Activated T-helper 1 cell treated with anti-CD3 and anti-CD28 coated beads, Interleukin-12 subunit alpha, Interleukin-12 subunit beta, Interleukin-2, Interleukin-4 antibody, amounts not matched to agents 30 ng/mL and 10 ng/mL and 1 ng/mL, durations not matched to agents 14 hours and 24 hours and 36 hours (primary cell): ENCODE results near the gene TMEM236. TPM values are rescaled to one million over a fixed set of nuclear protein-coding genes. Genes with fewer than 3 reads are reported as not detected.
"Not testable (repeated sequence)": the region's sequence is repeated elsewhere in the genome, so short reads cannot be mapped to it uniquely, and the experiment has no call there.

Experiments
- DNase-seq: peaks from one replicate; pipeline ENCODE4 v3.0.0; 2021; ENCODE audit warnings: low spot score
- H3K27ac Mint-ChIP-seq: one replicate; pipeline ENCODE4 v1.8.0; 2021; ENCODE audit warnings: mild to moderate bottlenecking, mixed read lengths
- H3K27me3 Mint-ChIP-seq: one replicate; pipeline ENCODE4 v1.8.0; 2022; ENCODE audit warnings: mild to moderate bottlenecking, moderate library complexity, mixed read lengths; ENCODE audit not compliant: insufficient read depth
- H3K36me3 Mint-ChIP-seq: one replicate; pipeline ENCODE4 v1.8.0; 2021; ENCODE audit warnings: low read depth, mixed read lengths
- H3K4me1 Mint-ChIP-seq: one replicate; pipeline ENCODE4 v1.8.0; 2021; ENCODE audit warnings: low read depth, mixed read lengths
- H3K4me3 Mint-ChIP-seq: one replicate; pipeline ENCODE4 v1.8.0; 2021; ENCODE audit warnings: mild to moderate bottlenecking, moderate library complexity, mixed read lengths
- H3K9me3 Mint-ChIP-seq: one replicate; pipeline ENCODE4 v1.8.0; 2021; ENCODE audit warnings: mixed read lengths
- intact Hi-C: fragments of 100-400 bp; cut with micrococcal nuclease; formaldehyde crosslinking; loops from one replicate; pipeline ENCODE4 v1.15.1; 2024
- total RNA-seq: library from RNA; stranded (reverse); gene quantifications from 2 replicates; pipeline ENCODE4 v1.2.3, GENCODE V29; 2022

TMEM236 gene, protein sequence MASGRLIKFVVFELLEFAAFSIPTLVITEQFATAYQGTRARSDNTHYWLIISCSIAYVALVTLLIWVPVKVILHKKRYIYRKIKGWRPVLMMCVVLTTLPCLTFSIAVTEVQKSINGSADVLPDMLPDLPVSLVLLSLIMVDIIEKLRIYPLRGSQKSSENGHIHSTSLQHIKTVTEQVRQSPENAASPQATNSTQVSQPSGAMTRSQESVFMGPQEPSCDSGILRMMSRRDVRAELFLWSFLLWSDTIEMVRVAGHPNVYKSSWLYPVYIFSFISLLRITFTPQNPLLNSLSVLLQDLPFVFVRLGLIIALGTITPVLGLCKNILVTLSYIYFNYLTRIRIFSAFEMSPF
- total RNA-seq: 0.05 TPM in 1 of 2 replicates, not detected in the other

DNA sequence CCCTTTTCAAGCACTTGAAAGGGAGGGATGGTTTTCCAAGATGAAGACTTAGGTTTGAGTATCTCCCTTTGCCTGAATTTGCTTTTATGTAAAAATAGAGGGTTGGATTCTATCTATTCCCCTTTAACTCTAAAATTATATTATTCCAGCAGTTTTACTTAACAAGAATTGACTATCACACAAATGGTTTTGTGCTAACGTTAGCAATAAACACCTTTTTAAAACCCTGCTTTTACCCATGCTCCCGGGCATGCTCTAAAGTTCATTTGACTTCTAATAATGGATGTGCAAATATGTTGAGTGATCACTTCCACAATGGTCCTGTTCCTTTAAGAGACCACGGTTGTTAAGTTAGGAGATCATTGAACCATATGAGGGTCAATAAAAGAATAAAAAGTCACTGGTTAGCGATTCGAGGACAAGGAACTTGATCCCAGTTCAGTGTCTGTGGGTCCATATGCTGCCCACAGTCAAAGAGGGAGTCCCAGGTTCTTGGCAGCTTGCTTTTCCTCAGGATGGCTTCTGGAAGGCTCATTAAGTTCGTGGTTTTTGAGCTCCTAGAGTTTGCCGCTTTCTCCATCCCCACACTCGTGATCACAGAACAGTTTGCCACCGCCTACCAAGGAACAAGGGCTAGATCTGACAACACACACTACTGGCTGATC, at the start of gene TMEM236:
TMEM236 (plus strand) TSS at position 421 of the 665 bp plus-strand sequence; CDS start at position 516, 95 bp downstream.
- H3K27ac Mint-ChIP-seq: no peak within 1 kb of the TSS
- peaks cover 4% of the 10 kb centered on the region for H3K4me1 Mint-ChIP-seq
- no peak for DNase-seq
- no peaks in the 10 kb centered on the region for H3K9me3 Mint-ChIP-seq
- no peaks in the 10 kb centered on the region for H3K36me3 Mint-ChIP-seq
- intact Hi-C loops: no loop called here
- no peak within 1 kb of the TSS for H3K4me3 Mint-ChIP-seq
- no peaks in the 10 kb centered on the region for H3K27me3 Mint-ChIP-seq

DNA sequence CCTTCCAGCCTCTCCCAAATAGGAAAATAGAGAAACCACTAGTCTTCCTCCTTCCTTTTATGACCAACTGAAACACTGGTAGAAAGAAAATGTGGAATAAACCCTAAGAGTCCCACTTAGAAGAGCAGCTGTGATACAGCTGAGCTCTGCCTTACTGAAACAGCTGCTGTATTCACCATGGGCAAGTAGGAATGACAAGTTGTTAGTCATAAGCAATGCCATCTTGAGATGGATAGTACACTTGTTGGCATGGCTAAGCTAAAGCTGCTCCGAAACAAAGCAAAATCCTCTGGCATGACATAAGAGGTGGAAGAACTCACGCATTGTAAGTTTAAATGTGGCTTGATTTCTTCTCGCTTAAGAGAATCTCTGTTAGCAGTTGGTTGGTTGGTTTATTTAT, 48.3 kb upstream of the TMEM236 start:
- peaks cover 9% of the 10 kb centered on the region for H3K36me3 Mint-ChIP-seq
- H3K27ac Mint-ChIP-seq: no peak overlapping the region
- no peak for DNase-seq
- intact Hi-C loops: no loop called here
- H3K4me3 Mint-ChIP-seq: no peak overlapping the region
- no peaks in the 10 kb centered on the region for H3K9me3 Mint-ChIP-seq
- no peaks in the 10 kb centered on the region for H3K27me3 Mint-ChIP-seq
- no peaks in the 10 kb centered on the region for H3K4me1 Mint-ChIP-seq

DNA sequence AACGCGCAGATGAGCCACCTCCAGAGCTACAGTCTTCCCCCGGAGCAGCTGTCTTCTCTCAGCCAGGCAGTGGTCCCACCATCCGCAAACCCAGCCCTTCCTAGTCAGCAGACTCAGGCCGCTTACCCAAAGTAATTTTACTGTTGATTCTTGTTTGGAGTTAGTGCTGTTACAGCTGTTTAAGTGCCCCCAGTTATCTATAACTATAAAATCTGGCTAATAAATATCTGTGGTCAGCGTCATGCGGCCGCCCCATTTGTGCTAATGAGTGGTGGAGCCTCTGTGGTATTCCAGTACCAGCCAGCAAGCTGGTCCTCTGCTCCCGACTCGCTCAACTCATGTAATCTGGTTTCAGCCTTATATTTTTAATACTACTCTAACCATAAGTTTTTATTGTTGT, 43.2 kb upstream of the TMEM236 start:
- no peak overlapping the region for H3K27ac Mint-ChIP-seq
- intact Hi-C loops: no loop called here
- DNase-seq: no peak
- H3K4me3 Mint-ChIP-seq: no peak overlapping the region
- no peaks in the 10 kb centered on the region for H3K4me1 Mint-ChIP-seq
- peaks cover 15% of the 10 kb centered on the region for H3K36me3 Mint-ChIP-seq
- H3K27me3 Mint-ChIP-seq: no peaks in the 10 kb centered on the region
- no peaks in the 10 kb centered on the region for H3K9me3 Mint-ChIP-seq

DNA sequence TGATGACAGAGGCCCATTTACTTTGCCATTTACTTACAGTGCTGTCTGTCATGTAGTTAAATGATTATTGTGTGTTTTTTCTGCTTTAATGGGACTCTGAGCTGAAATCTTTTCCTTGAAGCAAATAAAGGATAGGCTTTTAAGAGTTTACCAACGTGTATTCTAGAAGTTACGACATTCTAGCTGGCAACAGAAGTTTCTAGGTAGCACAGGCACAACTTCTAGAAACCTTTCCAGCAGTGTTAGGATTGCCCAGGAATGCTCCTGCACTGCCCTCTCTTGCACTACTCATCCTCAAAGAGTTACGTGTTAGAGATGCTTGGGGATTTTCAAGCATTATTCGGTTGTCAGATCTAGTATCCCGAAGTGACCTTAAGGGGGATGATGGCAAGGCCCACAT, 42.5 kb upstream of the TMEM236 start:
- H3K27me3 Mint-ChIP-seq: no peaks in the 10 kb centered on the region
- H3K36me3 Mint-ChIP-seq: peaks cover 21% of the 10 kb centered on the region
- H3K4me1 Mint-ChIP-seq: no peaks in the 10 kb centered on the region
- H3K27ac Mint-ChIP-seq: no peak overlapping the region
- intact Hi-C loops: no loop called here
- no peak for DNase-seq
- H3K4me3 Mint-ChIP-seq: no peak overlapping the region
- no peaks in the 10 kb centered on the region for H3K9me3 Mint-ChIP-seq

DNA sequence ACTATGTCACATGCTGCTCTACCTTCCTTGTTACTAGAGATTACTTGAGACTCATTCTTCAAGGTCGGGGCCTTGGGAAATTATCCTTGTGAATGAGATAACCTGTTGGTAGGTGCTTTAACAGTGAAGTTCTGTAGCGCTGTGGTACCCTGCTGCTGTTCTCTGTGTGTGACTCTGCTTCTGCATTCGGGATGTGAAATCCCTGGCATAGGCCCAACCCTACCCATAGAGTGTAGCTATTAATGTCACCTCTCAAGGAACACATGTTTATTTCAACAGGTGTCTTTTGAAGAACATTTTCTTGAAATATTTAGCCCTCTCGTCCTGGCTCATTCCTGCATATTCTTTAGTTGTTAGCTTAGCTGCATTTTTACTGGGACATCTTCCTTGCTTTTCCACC, 41.8 kb upstream of the TMEM236 start:
- Mint-ChIP-seq H3K4me3 (no peak overlapping the region), H3K27ac (no peak overlapping the region), H3K4me1 (no peaks in the 10 kb centered on the region), H3K9me3 (no peaks in the 10 kb centered on the region), H3K36me3 (peaks cover 24% of the 10 kb centered on the region), H3K27me3 (no peaks in the 10 kb centered on the region)
- DNase-seq: no peak
- intact Hi-C loops: no loop called here

DNA sequence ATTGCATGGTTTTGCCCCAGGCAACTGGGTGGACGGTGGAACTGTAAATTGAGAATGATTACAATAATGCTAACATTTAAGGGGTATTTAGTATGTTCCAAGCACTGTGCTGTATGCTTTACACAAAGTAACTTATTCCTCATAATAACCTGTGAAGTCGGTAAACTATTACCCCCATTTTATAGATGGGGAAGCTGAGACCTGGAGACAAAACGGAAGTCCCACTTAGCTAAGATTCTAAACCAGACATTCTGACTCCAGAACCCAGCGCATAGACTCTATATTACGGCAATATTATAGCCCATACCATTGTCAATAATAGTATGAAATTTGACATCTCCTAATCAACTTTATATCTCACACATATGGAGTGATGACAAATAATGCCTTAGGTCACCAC, 39.9 kb upstream of the TMEM236 start:
- no peaks in the 10 kb centered on the region for H3K4me1 Mint-ChIP-seq
- no peak overlapping the region for H3K4me3 Mint-ChIP-seq
- peaks cover 31% of the 10 kb centered on the region for H3K36me3 Mint-ChIP-seq
- no peaks in the 10 kb centered on the region for H3K9me3 Mint-ChIP-seq
- no peak overlapping the region for H3K27ac Mint-ChIP-seq
- no peak for DNase-seq
- no peaks in the 10 kb centered on the region for H3K27me3 Mint-ChIP-seq
- intact Hi-C loops: no loop called here

DNA sequence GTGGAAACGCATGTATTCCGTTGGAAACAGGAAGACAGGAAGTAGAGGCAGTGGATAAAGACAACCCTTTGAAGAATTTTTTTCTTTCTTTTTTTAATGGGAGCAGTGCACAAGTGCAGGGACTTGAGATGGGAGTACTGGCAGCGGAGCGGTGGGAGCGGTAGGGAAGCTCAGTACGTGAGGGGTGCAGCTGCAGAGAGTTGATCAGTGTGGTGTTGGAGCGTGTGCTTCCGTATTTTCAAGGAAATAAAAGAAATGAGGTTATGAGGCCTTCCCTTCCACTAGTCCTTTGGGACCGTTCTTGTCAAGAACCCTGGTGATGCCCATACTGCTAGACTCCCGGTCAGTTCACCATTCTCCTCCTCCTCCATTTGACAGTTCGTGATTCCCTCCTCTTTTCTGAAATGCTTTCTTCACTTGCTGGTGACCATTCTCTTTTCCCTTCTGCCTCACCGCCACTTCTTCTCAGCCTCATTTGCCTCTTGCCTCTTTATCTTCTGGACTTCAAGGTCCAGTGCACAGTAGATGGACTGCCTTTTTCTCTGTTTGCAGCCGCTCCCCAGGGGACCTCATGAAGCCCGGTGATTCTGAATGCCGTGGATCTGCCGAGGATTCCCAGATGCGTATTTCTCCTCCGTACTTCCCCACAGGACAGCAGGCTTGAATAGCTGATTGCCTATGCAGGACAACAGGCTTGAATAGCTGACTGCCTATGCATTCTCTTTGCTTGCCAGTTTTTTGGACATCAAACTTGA, 39.1 kb upstream of the TMEM236 start:
- Mint-ChIP-seq H3K36me3 (peaks cover 35% of the 10 kb centered on the region), H3K27ac (no peak overlapping the region), H3K4me1 (no peaks in the 10 kb centered on the region), H3K4me3 (no peak overlapping the region), H3K9me3 (no peaks in the 10 kb centered on the region), H3K27me3 (no peaks in the 10 kb centered on the region)
- no peak for DNase-seq
- intact Hi-C loops: no loop called here

DNA sequence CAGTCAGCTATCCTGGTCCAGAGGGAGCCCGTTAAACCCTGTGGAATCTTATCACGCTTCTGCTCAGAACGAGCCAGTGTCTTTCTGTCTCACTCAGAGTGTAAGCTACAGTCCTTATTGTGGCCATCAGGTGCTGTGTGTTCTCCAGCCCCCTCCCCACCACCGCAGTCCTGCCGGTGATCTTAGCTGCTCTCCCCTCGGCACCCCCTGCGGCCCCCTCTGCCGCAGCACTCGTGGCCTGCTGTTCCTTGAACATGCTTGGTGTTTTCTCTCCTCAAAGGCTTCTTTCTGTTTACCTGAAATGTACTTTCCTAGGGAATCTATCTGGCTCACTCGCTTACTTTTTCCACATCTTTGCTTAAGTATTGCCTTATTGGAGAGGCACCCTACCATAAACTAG, 38.2 kb upstream of the TMEM236 start:
- Mint-ChIP-seq H3K4me1 (no peaks in the 10 kb centered on the region), H3K9me3 (no peaks in the 10 kb centered on the region), H3K4me3 (no peak overlapping the region), H3K36me3 (peaks cover 38% of the 10 kb centered on the region), H3K27me3 (no peaks in the 10 kb centered on the region), H3K27ac (no peak overlapping the region)
- no peak for DNase-seq
- intact Hi-C loops: no loop called here

DNA sequence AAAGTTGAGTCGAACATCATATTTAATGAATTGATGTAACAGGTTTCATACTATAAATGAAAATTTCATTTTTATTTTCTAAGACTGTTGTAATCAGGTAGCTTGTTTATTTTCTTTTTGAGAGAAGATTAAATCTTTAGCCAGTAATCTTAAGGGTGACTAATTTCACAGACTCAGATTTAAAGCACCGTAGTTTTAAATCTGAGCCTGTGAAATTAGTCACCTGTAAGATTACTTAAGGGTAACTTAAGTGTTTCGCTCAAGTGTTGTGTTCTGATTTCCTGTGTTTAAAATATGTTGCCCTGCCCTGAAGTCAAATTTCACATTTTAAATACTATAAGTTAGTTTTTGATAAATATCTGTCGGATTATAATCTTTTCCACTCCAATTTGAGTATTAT, 35.8 kb upstream of the TMEM236 start:
- intact Hi-C loops: no loop called here
- no peaks in the 10 kb centered on the region for H3K9me3 Mint-ChIP-seq
- no peaks in the 10 kb centered on the region for H3K27me3 Mint-ChIP-seq
- H3K36me3 Mint-ChIP-seq: peaks cover 39% of the 10 kb centered on the region
- no peak for DNase-seq
- H3K4me3 Mint-ChIP-seq: no peak overlapping the region
- H3K4me1 Mint-ChIP-seq: no peaks in the 10 kb centered on the region
- H3K27ac Mint-ChIP-seq: no peak overlapping the region

DNA sequence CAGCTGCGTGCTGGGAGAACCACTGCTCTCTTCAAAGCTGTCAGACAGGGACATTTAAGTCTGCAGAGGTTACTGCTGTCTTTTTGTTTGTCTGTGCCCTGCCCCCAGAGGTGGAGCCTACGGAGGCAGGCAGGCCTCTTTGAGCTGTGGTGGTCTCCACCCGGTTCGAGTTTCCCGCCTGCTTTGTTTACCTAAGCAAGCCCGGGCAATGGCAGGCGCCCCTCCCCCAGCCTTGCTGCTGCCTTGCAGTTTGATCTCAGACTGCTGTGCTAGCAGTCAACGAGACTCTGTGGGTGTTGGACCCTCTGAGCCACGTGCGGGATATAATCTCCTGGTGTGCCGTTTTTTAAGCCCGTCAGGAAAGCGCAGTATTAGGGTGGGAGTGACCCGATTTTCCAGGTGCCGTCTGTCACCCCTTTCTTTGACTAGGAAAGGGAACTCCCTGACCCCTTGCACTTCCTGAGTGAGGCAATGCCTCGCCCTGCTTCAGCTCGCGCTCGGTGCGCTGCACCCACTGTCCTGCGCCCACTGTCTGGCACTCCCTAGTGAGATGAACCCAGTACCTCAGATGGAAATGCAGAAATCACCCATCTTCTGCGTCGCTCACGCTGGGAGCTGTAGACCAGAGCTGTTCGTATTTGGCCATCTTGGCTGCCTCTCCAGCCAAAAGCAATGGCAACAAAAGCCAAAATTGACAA, 29.5 kb upstream of the TMEM236 start:
- DNase-seq, intact Hi-C loops, H3K27ac Mint-ChIP-seq, H3K4me1 Mint-ChIP-seq, H3K27me3 Mint-ChIP-seq, H3K9me3 Mint-ChIP-seq, H3K4me3 Mint-ChIP-seq: not testable (repeated sequence)
- H3K36me3 Mint-ChIP-seq: peaks cover 20% of the 10 kb centered on the region

DNA sequence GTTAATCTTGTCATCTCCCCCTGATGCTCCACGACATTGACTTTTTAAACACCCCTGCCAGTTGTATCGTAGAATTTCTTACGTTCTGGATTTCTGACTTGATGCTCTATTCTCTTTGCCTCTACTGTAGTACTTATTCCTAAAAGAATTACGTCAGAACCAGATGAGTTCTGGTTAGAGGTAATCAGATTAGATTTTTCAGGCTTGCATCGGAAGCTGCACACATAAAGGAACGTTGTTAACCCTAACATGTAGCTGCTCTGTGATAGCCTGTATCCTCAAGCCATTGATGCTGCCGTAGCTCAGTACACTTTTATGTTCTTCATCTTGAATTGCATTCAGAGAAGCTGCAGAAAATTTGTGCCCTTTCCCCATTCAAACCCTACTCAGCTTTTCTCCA, 26.3 kb upstream of the TMEM236 start:
- H3K9me3 Mint-ChIP-seq: no peaks in the 10 kb centered on the region
- no peaks in the 10 kb centered on the region for H3K27me3 Mint-ChIP-seq
- peaks cover 8% of the 10 kb centered on the region for H3K36me3 Mint-ChIP-seq
- no peak for DNase-seq
- H3K4me1 Mint-ChIP-seq: no peaks in the 10 kb centered on the region
- no peak overlapping the region for H3K27ac Mint-ChIP-seq
- intact Hi-C loops: no loop called here
- no peak overlapping the region for H3K4me3 Mint-ChIP-seq

DNA sequence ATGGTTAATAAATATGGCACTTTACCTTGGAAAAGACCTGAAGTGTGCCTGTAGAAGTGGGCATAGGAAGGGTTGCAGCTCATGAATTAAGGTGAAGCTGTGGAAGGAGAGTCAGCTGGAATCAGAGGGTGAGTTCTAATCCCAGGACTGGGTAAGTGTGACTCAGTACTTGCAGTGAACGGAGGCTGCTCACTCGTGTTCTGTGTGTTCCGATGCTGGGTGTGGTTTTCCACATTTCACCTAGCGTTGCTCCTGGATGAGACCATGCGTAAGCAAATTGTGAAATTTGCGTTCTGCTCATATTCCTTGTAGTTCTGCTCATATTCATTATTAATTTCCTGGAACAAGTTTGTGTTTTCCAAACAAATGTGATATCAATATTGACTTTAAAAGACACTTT, 22.4 kb upstream of the TMEM236 start:
- H3K4me1 Mint-ChIP-seq: no peaks in the 10 kb centered on the region
- H3K4me3 Mint-ChIP-seq: no peak overlapping the region
- DNase-seq: no peak
- intact Hi-C loops: no loop called here
- no peaks in the 10 kb centered on the region for H3K36me3 Mint-ChIP-seq
- H3K9me3 Mint-ChIP-seq: no peaks in the 10 kb centered on the region
- H3K27ac Mint-ChIP-seq: no peak overlapping the region
- H3K27me3 Mint-ChIP-seq: no peaks in the 10 kb centered on the region

DNA sequence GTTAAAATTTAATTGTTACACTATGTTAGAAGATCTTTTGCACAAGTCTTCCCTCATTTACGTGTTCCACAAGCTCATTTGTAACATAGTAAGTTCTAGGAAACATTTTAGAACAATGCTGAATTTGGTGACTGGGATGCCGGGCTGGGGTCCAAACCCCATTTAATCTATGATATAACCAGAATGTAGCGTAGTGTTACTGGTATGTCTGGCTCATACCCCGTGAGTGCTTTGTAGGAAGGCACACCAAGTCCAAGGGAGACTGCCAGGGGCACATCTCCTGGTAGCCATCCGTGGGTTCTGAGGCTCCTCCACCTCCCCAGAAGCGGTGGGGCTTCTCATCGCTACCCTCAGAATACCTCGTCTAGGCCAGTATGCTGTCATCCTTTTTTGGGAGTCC, 21.3 kb upstream of the TMEM236 start:
- H3K9me3 Mint-ChIP-seq: no peaks in the 10 kb centered on the region
- intact Hi-C loops: no loop called here
- H3K36me3 Mint-ChIP-seq: no peaks in the 10 kb centered on the region
- H3K4me3 Mint-ChIP-seq: no peak overlapping the region
- no peaks in the 10 kb centered on the region for H3K27me3 Mint-ChIP-seq
- H3K4me1 Mint-ChIP-seq: no peaks in the 10 kb centered on the region
- DNase-seq: no peak
- H3K27ac Mint-ChIP-seq: no peak overlapping the region
